ENCODE measurements around the gene SSBP3. TPM values are rescaled to one million over a fixed set of nuclear protein-coding genes. Genes with fewer than 3 reads are reported as not detected.

The SSBP3 gene
- total RNA-seq, 4 donors from 2014 or later, result 19.3 to 40.5 (median 31.3) TPM

DNA sequence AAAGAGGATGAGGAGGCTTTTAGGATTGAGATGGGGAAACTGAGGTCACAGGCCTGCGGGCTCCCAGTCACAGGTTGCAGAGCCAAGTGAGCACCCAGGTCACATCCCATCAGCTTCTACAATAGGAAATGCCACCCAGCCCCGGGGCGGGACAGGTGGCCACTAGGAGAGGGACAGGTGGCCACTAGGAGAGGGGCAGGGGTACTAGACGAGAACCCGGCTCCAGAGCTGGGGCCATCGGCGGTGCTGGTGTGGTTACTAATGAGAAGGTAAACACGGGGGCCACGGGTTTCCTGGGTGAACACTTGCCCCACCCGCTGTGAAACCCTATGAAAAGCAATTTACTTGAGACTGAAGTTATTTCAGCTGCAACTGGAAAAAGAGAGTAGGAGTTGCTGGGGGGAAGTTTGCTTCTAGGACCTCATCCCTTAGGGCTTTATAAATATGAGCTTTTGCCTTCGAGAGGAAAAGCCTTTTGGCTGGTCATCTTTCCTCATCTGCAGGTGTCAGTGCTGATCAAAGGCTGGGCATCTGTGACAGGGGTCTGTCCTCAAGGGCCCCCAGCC lies 153.7 kb downstream of the SSBP3 start:
- TF ChIP-seq POLR2A (IDR thresholded peaks at IDR 0.05), result no peak
- TF ChIP-seq, protein P1, sequence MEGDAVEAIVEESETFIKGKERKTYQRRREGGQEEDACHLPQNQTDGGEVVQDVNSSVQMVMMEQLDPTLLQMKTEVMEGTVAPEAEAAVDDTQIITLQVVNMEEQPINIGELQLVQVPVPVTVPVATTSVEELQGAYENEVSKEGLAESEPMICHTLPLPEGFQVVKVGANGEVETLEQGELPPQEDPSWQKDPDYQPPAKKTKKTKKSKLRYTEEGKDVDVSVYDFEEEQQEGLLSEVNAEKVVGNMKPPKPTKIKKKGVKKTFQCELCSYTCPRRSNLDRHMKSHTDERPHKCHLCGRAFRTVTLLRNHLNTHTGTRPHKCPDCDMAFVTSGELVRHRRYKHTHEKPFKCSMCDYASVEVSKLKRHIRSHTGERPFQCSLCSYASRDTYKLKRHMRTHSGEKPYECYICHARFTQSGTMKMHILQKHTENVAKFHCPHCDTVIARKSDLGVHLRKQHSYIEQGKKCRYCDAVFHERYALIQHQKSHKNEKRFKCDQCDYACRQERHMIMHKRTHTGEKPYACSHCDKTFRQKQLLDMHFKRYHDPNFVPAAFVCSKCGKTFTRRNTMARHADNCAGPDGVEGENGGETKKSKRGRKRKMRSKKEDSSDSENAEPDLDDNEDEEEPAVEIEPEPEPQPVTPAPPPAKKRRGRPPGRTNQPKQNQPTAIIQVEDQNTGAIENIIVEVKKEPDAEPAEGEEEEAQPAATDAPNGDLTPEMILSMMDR (IDR thresholded peaks at IDR 0.05), result no peak
- no peak for DNase-seq (ENCODE audit: low spot score in 2 of 2)
- WGBS, 2 donors, result 92 to 93% methylated on average over 11 of the region's 11 CpGs
- intact Hi-C loops (cut with DNase I; ENCODE audit: low total_unique reads), result no loop called here
- no peak overlapping the region for H3K4me3 ChIP-seq (ENCODE audit: low read depth, poor library complexity, severe bottlenecking)

DNA sequence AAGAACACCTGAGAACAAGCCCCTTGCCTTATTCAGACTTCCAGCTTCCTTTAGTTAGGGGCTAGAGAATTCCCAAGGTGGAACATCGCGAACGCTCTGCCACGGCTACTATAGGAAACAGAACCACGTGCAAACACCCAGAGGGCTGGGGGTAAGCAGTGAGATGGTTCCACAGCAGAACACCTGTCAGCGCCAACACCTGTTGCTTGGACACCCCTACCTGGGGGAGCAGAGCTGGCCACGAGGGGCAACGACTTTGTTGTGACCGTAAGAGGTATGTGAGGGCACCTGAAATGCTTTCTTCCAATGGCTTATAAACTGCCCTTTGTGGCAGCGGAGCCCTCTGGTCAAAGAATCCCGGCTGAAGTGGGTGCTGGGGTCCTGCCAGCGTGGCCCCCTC lies 155.5 kb downstream of the SSBP3 start:
- TF ChIP-seq, protein P1 (IDR thresholded peaks at IDR 0.05), result no peak
- TF ChIP-seq POLR2A (IDR thresholded peaks at IDR 0.05), result no peak
- H3K4me3 ChIP-seq (ENCODE audit: low read depth, poor library complexity, severe bottlenecking), result no peak overlapping the region
- intact Hi-C loops (cut with DNase I; ENCODE audit: low total_unique reads), result no loop called here
- 81 to 87% methylated on average over 10 to 12 of the region's 12 CpGs for WGBS, 2 donors
- no peak for DNase-seq (ENCODE audit: low spot score in 2 of 2)

DNA sequence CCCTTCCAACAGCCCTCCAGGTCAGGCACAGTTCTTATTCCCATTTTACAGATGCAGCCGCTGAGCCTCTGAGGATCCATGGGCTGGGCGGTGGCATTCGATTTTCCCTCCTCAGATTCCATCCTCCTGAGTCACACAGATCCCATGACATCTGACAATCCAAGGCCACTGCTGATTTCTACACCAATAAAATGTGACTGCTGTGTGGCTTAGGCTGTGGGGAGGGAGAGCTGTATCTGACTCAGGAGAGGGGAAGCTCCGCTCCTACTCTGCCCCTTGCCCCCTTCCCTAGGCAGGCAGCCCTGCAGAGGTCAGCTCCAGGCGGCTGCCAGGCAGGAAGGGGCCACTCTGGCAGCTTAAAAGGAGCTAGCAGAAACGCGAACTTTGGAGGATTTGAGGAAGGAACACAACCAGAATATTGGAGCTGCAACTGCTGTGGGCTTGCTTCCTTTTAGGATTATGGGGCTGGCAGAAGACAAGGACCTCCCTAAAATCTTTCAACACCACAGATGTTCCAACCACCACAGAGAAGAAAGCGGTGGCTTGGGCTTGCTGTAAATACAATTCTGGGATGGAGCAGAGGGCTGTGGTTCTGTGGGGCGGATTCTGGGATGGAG lies 156.3 kb downstream of the SSBP3 start:
- intact Hi-C loops (cut with DNase I; ENCODE audit: low total_unique reads), result no loop called here
- DNase-seq (ENCODE audit: low spot score in 2 of 2), result peak in 1 of 2 donors; percentile 62
- TF ChIP-seq, protein P1 (IDR thresholded peaks at IDR 0.05), result no peak
- TF ChIP-seq POLR2A (IDR thresholded peaks at IDR 0.05), result no peak
- WGBS, 2 donors, result 51 to 57% methylated on average over 9 of the region's 9 CpGs
- H3K4me3 ChIP-seq (ENCODE audit: low read depth, poor library complexity, severe bottlenecking), result no peak overlapping the region

DNA sequence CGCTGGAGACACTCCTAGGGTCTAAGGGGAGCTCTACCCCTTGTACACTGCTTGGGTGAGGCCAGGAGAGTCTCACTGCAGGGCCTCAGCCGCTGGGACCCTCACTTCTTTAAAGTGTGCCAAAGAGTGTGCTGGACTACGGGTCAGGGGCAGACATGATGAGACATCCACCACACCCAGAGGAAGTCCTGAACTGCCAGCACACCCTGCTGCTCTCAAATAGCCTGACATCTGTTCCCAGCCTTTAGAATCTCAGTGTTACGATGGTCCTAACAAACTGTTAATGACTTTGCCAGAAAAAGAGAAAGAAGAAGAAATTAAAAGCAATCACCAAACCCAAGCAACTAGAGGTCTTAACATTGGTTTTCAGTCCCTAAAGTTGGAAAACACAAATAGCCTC lies 157.2 kb downstream of the SSBP3 start:
- intact Hi-C loops (cut with DNase I; ENCODE audit: low total_unique reads), result no loop called here
- H3K4me3 ChIP-seq (ENCODE audit: low read depth, poor library complexity, severe bottlenecking), result no peak overlapping the region
- TF ChIP-seq, protein P1 (IDR thresholded peaks at IDR 0.05), result no peak
- no peak for TF ChIP-seq POLR2A (IDR thresholded peaks at IDR 0.05)
- no peak for DNase-seq (ENCODE audit: low spot score in 2 of 2)
- WGBS, 2 donors, result 49 to 57% methylated on average over 4 of the region's 4 CpGs

DNA sequence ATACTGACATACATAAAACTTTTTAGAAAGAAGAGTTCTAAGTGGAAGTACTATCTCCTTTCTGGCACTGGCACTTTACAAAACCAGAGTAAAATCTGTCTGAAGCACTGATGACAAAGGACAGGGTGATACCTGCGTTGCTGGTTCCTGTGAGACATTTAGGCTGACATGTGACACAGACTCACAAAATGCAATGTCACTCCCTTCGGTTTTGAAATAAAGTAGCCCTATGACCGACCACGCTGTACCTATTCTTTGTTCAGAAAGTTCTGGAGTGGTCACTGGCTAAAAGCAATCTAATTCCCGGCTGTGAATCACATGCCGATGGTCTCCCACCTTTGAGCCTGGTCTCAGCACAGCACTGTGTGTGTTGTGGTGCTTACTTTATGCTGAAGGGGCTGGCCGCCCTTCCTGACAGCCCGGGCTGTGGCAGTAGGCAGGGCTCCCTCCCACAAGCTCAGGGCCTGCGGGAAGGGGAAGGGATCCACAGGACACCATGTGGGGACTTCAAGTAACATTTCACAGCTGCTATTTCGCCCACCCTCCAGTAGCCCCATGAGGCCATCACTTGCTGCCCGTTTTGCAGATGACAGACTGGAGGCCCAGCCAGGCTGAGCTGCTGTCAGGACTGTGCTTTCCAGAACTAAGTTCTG lies 158.2 kb downstream of the SSBP3 start:
- 87 to 94% methylated on average over 11 of the region's 11 CpGs for WGBS, 2 donors
- no peak for TF ChIP-seq POLR2A (IDR thresholded peaks at IDR 0.05)
- TF ChIP-seq, protein P1 (IDR thresholded peaks at IDR 0.05), result no peak
- no peak overlapping the region for H3K4me3 ChIP-seq (ENCODE audit: low read depth, poor library complexity, severe bottlenecking)
- no peak for DNase-seq (ENCODE audit: low spot score in 2 of 2)
- intact Hi-C loops (cut with DNase I; ENCODE audit: low total_unique reads), result no loop called here
